Measurements from ENCODE around the gene TMEM120B. TPM values are rescaled to one million over a fixed set of nuclear protein-coding genes. Genes with fewer than 3 reads are reported as not detected.

Gene TMEM120B
- total RNA-seq, 1 donor from 2014 or later = 14.1 TPM

GRCh38 chr12:121801595-121802484 lies 89.3 kb downstream of the TMEM120B start:
- DNase-seq (ENCODE audit: low spot score) = peak; percentile 29
- Mint-ChIP-seq H3K4me3 (ENCODE audit: low read depth) (peak overlapping the region; percentile 87), H3K9me3 (no peaks in the 10 kb centered on the region), H3K27ac (peak overlapping the region; percentile 99), H3K36me3 (ENCODE audit: low read depth) (peaks cover 54% of the 10 kb centered on the region), H3K4me1 (ENCODE audit: low read depth) (peaks cover 33% of the 10 kb centered on the region), H3K27me3 (ENCODE audit: low read depth) (no peaks in the 10 kb centered on the region)
- intact Hi-C loops (cut with micrococcal nuclease) = loop anchor here (1.0 to 10.0 kb wide), 3 partner anchors 8 to 703 kb away; partner anchors contain the start of gene ZCCHC8

- Mint-ChIP-seq H3K9me3 (no peaks in the 10 kb centered on the region), H3K27ac (peak overlapping the region; percentile 99), H3K27me3 (ENCODE audit: low read depth) (no peaks in the 10 kb centered on the region), H3K36me3 (ENCODE audit: low read depth) (peaks cover 54% of the 10 kb centered on the region), H3K4me3 (ENCODE audit: low read depth) (peak overlapping the region; percentile 87), H3K4me1 (ENCODE audit: low read depth) (peaks cover 31% of the 10 kb centered on the region)
- no peak for DNase-seq (ENCODE audit: low spot score)
- intact Hi-C loops (cut with micrococcal nuclease) = loop anchor here (1.0 to 10.0 kb wide), 3 partner anchors 8 to 702 kb away; partner anchors contain the start of gene ZCCHC8
Measured at GRCh38 chr12:121802485-121802842, 89.9 kb downstream of the TMEM120B start.

- Mint-ChIP-seq H3K27me3 (ENCODE audit: low read depth) (no peaks in the 10 kb centered on the region), H3K36me3 (ENCODE audit: low read depth) (peaks cover 52% of the 10 kb centered on the region), H3K4me1 (ENCODE audit: low read depth) (peaks cover 28% of the 10 kb centered on the region), H3K4me3 (ENCODE audit: low read depth) (peak overlapping the region; percentile 87), H3K9me3 (no peaks in the 10 kb centered on the region), H3K27ac (peak overlapping the region; percentile 99)
- peak; percentile 90 for DNase-seq (ENCODE audit: low spot score)
- intact Hi-C loops (cut with micrococcal nuclease) = loop anchor here (1.0 to 10.0 kb wide), 3 partner anchors 9 to 702 kb away; partner anchors contain the start of gene ZCCHC8
Measured at GRCh38 chr12:121802843-121803698, 90.5 kb downstream of the TMEM120B start.

- H3K4me3 Mint-ChIP-seq (ENCODE audit: low read depth) = peak within 1 kb of the TSS; percentile 97
- no peaks in the 10 kb centered on the region for H3K9me3 Mint-ChIP-seq
- H3K27ac Mint-ChIP-seq = peak within 1 kb of the TSS; percentile 99
- peak; percentile 54 for DNase-seq (ENCODE audit: low spot score)
- H3K36me3 Mint-ChIP-seq (ENCODE audit: low read depth) = peaks cover 52% of the 10 kb centered on the region
- H3K4me1 Mint-ChIP-seq (ENCODE audit: low read depth) = peaks cover 20% of the 10 kb centered on the region
- intact Hi-C loops (cut with micrococcal nuclease) = loop anchor here (1.0 to 10.0 kb wide), 3 partner anchors 8 to 701 kb away; partner anchors contain the start of gene ZCCHC8
- no peaks in the 10 kb centered on the region for H3K27me3 Mint-ChIP-seq (ENCODE audit: low read depth)
Measured at GRCh38 chr12:121803861-121804416, 91.4 kb downstream of the TMEM120B start, which contains the start of gene SETD1B. Gene SETD1B (plus strand): TSS chr12:121804009. CDS start chr12:121804738, 729 bp downstream.

GRCh38 chr12:121804417-121805111 lies 92.0 kb downstream of the TMEM120B start:
- H3K27ac Mint-ChIP-seq = peak overlapping the region; percentile 97
- peak; percentile 41 for DNase-seq (ENCODE audit: low spot score)
- H3K27me3 Mint-ChIP-seq (ENCODE audit: low read depth) = no peaks in the 10 kb centered on the region
- H3K9me3 Mint-ChIP-seq = no peaks in the 10 kb centered on the region
- intact Hi-C loops (cut with micrococcal nuclease) = loop anchor here (1.0 to 10.0 kb wide), 3 partner anchors 8 to 700 kb away; partner anchors contain the start of gene ZCCHC8
- H3K4me1 Mint-ChIP-seq (ENCODE audit: low read depth) = peaks cover 17% of the 10 kb centered on the region
- peaks cover 52% of the 10 kb centered on the region for H3K36me3 Mint-ChIP-seq (ENCODE audit: low read depth)
- H3K4me3 Mint-ChIP-seq (ENCODE audit: low read depth) = peak overlapping the region; percentile 97

GRCh38 chr12:121805171-121806008 lies 92.8 kb downstream of the TMEM120B start:
- Mint-ChIP-seq H3K27ac (peak overlapping the region; percentile 58), H3K4me3 (ENCODE audit: low read depth) (peak overlapping the region; percentile 97), H3K27me3 (ENCODE audit: low read depth) (no peaks in the 10 kb centered on the region), H3K9me3 (no peaks in the 10 kb centered on the region), H3K36me3 (ENCODE audit: low read depth) (peaks cover 56% of the 10 kb centered on the region), H3K4me1 (ENCODE audit: low read depth) (peaks cover 17% of the 10 kb centered on the region)
- intact Hi-C loops (cut with micrococcal nuclease) = loop anchor here (10.0 kb wide), 2 partner anchors 341 to 699 kb away; partner anchors contain the start of gene ZCCHC8
- DNase-seq (ENCODE audit: low spot score) = no peak

- H3K36me3 Mint-ChIP-seq (ENCODE audit: low read depth) = peaks cover 58% of the 10 kb centered on the region
- peak overlapping the region; percentile 61 for H3K27ac Mint-ChIP-seq
- no peaks in the 10 kb centered on the region for H3K27me3 Mint-ChIP-seq (ENCODE audit: low read depth)
- H3K9me3 Mint-ChIP-seq = no peaks in the 10 kb centered on the region
- peak overlapping the region; percentile 97 for H3K4me3 Mint-ChIP-seq (ENCODE audit: low read depth)
- H3K4me1 Mint-ChIP-seq (ENCODE audit: low read depth) = peaks cover 22% of the 10 kb centered on the region
- intact Hi-C loops (cut with micrococcal nuclease) = loop anchor here (10.0 kb wide), 2 partner anchors 341 to 699 kb away; partner anchors contain the start of gene ZCCHC8
- no peak for DNase-seq (ENCODE audit: low spot score)
Measured at GRCh38 chr12:121806009-121806545, 93.5 kb downstream of the TMEM120B start.

- no peak for DNase-seq (ENCODE audit: low spot score)
- Mint-ChIP-seq H3K36me3 (ENCODE audit: low read depth) (peaks cover 56% of the 10 kb centered on the region), H3K4me3 (ENCODE audit: low read depth) (peak overlapping the region; percentile 97), H3K4me1 (ENCODE audit: low read depth) (peaks cover 29% of the 10 kb centered on the region), H3K27ac (peak overlapping the region; percentile 61), H3K9me3 (no peaks in the 10 kb centered on the region), H3K27me3 (ENCODE audit: low read depth) (no peaks in the 10 kb centered on the region)
- intact Hi-C loops (cut with micrococcal nuclease) = loop anchor here (10.0 kb wide), 2 partner anchors 342 to 698 kb away; partner anchors contain the start of gene ZCCHC8
Measured at GRCh38 chr12:121806546-121807423, 94.2 kb downstream of the TMEM120B start.

GRCh38 chr12:121807642-121808347 lies 95.2 kb downstream of the TMEM120B start:
- intact Hi-C loops (cut with micrococcal nuclease) = loop anchor here (10.0 kb wide), 2 partner anchors 343 to 697 kb away; partner anchors contain the start of gene ZCCHC8
- Mint-ChIP-seq H3K9me3 (no peaks in the 10 kb centered on the region), H3K27ac (no peak overlapping the region), H3K36me3 (ENCODE audit: low read depth) (peaks cover 55% of the 10 kb centered on the region), H3K27me3 (ENCODE audit: low read depth) (no peaks in the 10 kb centered on the region), H3K4me3 (ENCODE audit: low read depth) (no peak overlapping the region), H3K4me1 (ENCODE audit: low read depth) (peaks cover 29% of the 10 kb centered on the region)
- no peak for DNase-seq (ENCODE audit: low spot score)

- no peak for DNase-seq (ENCODE audit: low spot score)
- Mint-ChIP-seq H3K36me3 (ENCODE audit: low read depth) (peaks cover 63% of the 10 kb centered on the region), H3K27me3 (ENCODE audit: low read depth) (no peaks in the 10 kb centered on the region), H3K27ac (no peak overlapping the region), H3K9me3 (no peaks in the 10 kb centered on the region), H3K4me3 (ENCODE audit: low read depth) (peak overlapping the region; percentile 13), H3K4me1 (ENCODE audit: low read depth) (peaks cover 36% of the 10 kb centered on the region)
- intact Hi-C loops (cut with micrococcal nuclease) = loop anchor here (10.0 kb wide), 2 partner anchors 344 to 696 kb away; partner anchors contain the start of gene ZCCHC8
Measured at GRCh38 chr12:121808623-121809022, 96.1 kb downstream of the TMEM120B start.
